Large intestine (tissue), 3 donors: ENCODE data around the gene SELENOV. TPM values are rescaled to one million over a fixed set of nuclear protein-coding genes. Genes with fewer than 3 reads are reported as not detected.

Experiments used
- DNase-seq, 2 donors: peaks; one replicate each; pipeline versions ENCODE4 v3.0.0 to v3.0.0-alpha.2; 2013
- H3K27ac ChIP-seq: one replicate; pipeline ENCODE4 v1.5.1; 2013; ENCODE audit warnings: low read length
- H3K27me3 ChIP-seq: 2 replicates; pipeline ENCODE4 v1.6.1; 2013; ENCODE audit warnings: low read length; ENCODE audit not compliant: control insufficient read depth, insufficient read depth
- H3K36me3 ChIP-seq: 2 replicates; pipeline ENCODE4 v1.6.1; 2013; ENCODE audit warnings: low read length; ENCODE audit not compliant: control insufficient read depth, insufficient read depth
- H3K4me1 ChIP-seq: one replicate; pipeline ENCODE4 v1.6.1; 2013; ENCODE audit warnings: low read length; ENCODE audit not compliant: control insufficient read depth, insufficient read depth
- H3K4me3 ChIP-seq: one replicate; pipeline ENCODE4 v1.5.1; 2013; ENCODE audit warnings: low read length
- H3K9me3 ChIP-seq: one replicate; pipeline ENCODE4 v1.6.1; 2013; ENCODE audit warnings: mild to moderate bottlenecking, low read depth, low read length, moderate library complexity; ENCODE audit not compliant: control insufficient read depth
- WGBS: methylation state at CpG from one replicate; pipeline ENCODE4 v1.1.5; 2013; ENCODE audit warnings: low lambda C conversion rate; ENCODE audit not compliant: insufficient coverage; 5-methylcytosine and 5-hydroxymethylcytosine counted together
- polyA plus RNA-seq: library from polyadenylated mRNA; unstranded; fragments of 120-200 nt; gene quantifications from one replicate; pipeline ENCODE4 v1.2.1, GENCODE V29; 2013

SELENOV gene
- polyA plus RNA-seq, 1 donor: 0.19 TPM

GRCh38 chr19:39557811-39558623 is 43.1 kb downstream of the SELENOV start:
- DNase-seq: no peak
- Histone ChIP-seq H3K27ac (no peak overlapping the region), H3K27me3 (peaks cover 13% of the 10 kb centered on the region), H3K36me3 (no peaks in the 10 kb centered on the region), H3K4me3 (no peak overlapping the region), H3K4me1 (no peaks in the 10 kb centered on the region), H3K9me3 (no peaks in the 10 kb centered on the region)
- 60% methylated on average over 1 of the region's 5 CpGs for WGBS

GRCh38 chr19:39558624-39559117 is 43.7 kb downstream of the SELENOV start:
- Histone ChIP-seq H3K4me3 (no peak overlapping the region), H3K27me3 (peaks cover 13% of the 10 kb centered on the region), H3K4me1 (no peaks in the 10 kb centered on the region), H3K27ac (no peak overlapping the region), H3K36me3 (no peaks in the 10 kb centered on the region), H3K9me3 (no peaks in the 10 kb centered on the region)
- DNase-seq: no peak
- WGBS: 100% methylated on average over 1 of the region's 6 CpGs

GRCh38 chr19:39563408-39563807 is 48.5 kb downstream of the SELENOV start:
- no peaks in the 10 kb centered on the region for H3K36me3 ChIP-seq
- WGBS: no CpG with 5 or more reads among the region's 2 CpGs
- no peak for DNase-seq
- H3K27ac ChIP-seq: no peak overlapping the region
- H3K4me3 ChIP-seq: no peak overlapping the region
- H3K27me3 ChIP-seq: peaks cover 13% of the 10 kb centered on the region
- H3K4me1 ChIP-seq: no peaks in the 10 kb centered on the region
- no peaks in the 10 kb centered on the region for H3K9me3 ChIP-seq

- Histone ChIP-seq H3K9me3 (no peaks in the 10 kb centered on the region), H3K36me3 (no peaks in the 10 kb centered on the region), H3K4me3 (no peak overlapping the region), H3K27ac (no peak overlapping the region), H3K4me1 (no peaks in the 10 kb centered on the region), H3K27me3 (peaks cover 3% of the 10 kb centered on the region)
- WGBS: 50% methylated on average over 2 of the region's 3 CpGs
- no peak for DNase-seq
Observed at GRCh38 chr19:39566064-39566463, 51.1 kb downstream of the SELENOV start.

GRCh38 chr19:39568604-39569003 is 53.7 kb downstream of the SELENOV start:
- no peak overlapping the region for H3K4me3 ChIP-seq
- no peaks in the 10 kb centered on the region for H3K4me1 ChIP-seq
- no peak for DNase-seq
- peaks cover 3% of the 10 kb centered on the region for H3K27me3 ChIP-seq
- WGBS: no CpG with 5 or more reads among the region's 3 CpGs
- H3K36me3 ChIP-seq: no peaks in the 10 kb centered on the region
- no peak overlapping the region for H3K27ac ChIP-seq
- no peaks in the 10 kb centered on the region for H3K9me3 ChIP-seq

Other genes with a start within 250 kb of the SELENOV start
- not detected for gene IFNL2, start 246.7 kb upstream of the SELENOV start, polyA plus RNA-seq
- gene IFNL1, start 218.7 kb upstream of the SELENOV start, polyA plus RNA-seq: 0.06 TPM
- 1.3 TPM for gene LRFN1, start 194.3 kb upstream of the SELENOV start, polyA plus RNA-seq
- gene GMFG, start 179.1 kb upstream of the SELENOV start, polyA plus RNA-seq: 26.3 TPM
- gene SAMD4B, start 172.7 kb upstream of the SELENOV start, polyA plus RNA-seq: 94.4 TPM
- gene PAF1, start 124.0 kb upstream of the SELENOV start, polyA plus RNA-seq: 42.4 TPM
- 24.3 TPM for gene MED29, start 123.8 kb upstream of the SELENOV start, polyA plus RNA-seq
- 419 TPM for gene ZFP36, start 108.3 kb upstream of the SELENOV start, polyA plus RNA-seq
- gene PLEKHG2, start 102.5 kb upstream of the SELENOV start, polyA plus RNA-seq: 21.1 TPM
- gene RPS16, start 79.2 kb upstream of the SELENOV start, polyA plus RNA-seq: 1,947 TPM
- gene SUPT5H, start 69.6 kb upstream of the SELENOV start, polyA plus RNA-seq: 119 TPM
- 62.7 TPM for gene TIMM50, start 34.3 kb upstream of the SELENOV start, polyA plus RNA-seq
- 0.90 TPM for gene DLL3, start 16.2 kb upstream of the SELENOV start, polyA plus RNA-seq
- gene EID2B, start 17.7 kb downstream of the SELENOV start, polyA plus RNA-seq: 2.0 TPM
- 11.2 TPM for gene EID2, start 25.0 kb downstream of the SELENOV start, polyA plus RNA-seq
- not detected for gene LGALS13, start 87.4 kb downstream of the SELENOV start, polyA plus RNA-seq
- gene LGALS16, start 140.8 kb downstream of the SELENOV start, polyA plus RNA-seq: not detected
- not detected for gene LGALS14, start 189.3 kb downstream of the SELENOV start, polyA plus RNA-seq
- gene CLC, start 222.9 kb downstream of the SELENOV start, polyA plus RNA-seq: 0.85 TPM